ENCODE data around the gene PROB1. TPM values are rescaled to one million over a fixed set of nuclear protein-coding genes. Genes with fewer than 3 reads are reported as not detected.
A peak's percentile ranks its signal among the peaks of the same experiment; 100 is the strongest.
"Not testable (repeated sequence)": the region's sequence is repeated elsewhere in the genome, so short reads cannot be mapped to it uniquely, and the experiment has no call there.

Gene PROB1
- polyA plus RNA-seq, 1 of the 3 experiments (the other 2 are of a cell fraction): 0.44 TPM

- TF ChIP-seq, protein P1, sequence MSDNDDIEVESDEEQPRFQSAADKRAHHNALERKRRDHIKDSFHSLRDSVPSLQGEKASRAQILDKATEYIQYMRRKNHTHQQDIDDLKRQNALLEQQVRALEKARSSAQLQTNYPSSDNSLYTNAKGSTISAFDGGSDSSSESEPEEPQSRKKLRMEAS (IDR thresholded peaks at IDR 0.05; ENCODE audit: low read depth): peak; percentile 71
- TF ChIP-seq JUND (IDR thresholded peaks at IDR 0.05) (peak; percentile 95), YY1 (IDR thresholded peaks at IDR 0.05; ENCODE audit: low read depth) (peak; percentile 54; the same call in 1 of the 2 replicates), EP300 (IDR thresholded peaks at IDR 0.05; ENCODE audit: borderline replicate concordance in 1 of 2, low read depth in 1 of 2, low read length in 1 of 2) (peak; percentile 77 to 92), RCOR1 (IDR thresholded peaks at IDR 0.05; ENCODE audit: low read length) (no peak), GABPA (IDR thresholded peaks at IDR 0.05; ENCODE audit: low read depth) (no peak), SIN3A (IDR thresholded peaks at IDR 0.05; ENCODE audit: borderline replicate concordance, low read depth, low read length) (peak; percentile 79; the same call in 1 of the 2 replicates), SMC3 (IDR thresholded peaks at IDR 0.05; ENCODE audit: low read depth, low read length) (no peak), RXRA (IDR thresholded peaks at IDR 0.05; ENCODE audit: borderline replicate concordance, low read depth) (no peak; the same call in 1 of the 2 replicates), EZH2phosphoT487 (IDR thresholded peaks at IDR 0.05; ENCODE audit: borderline replicate concordance, low read depth) (no peak), FOXM1 (IDR thresholded peaks at IDR 0.05; ENCODE audit: low read depth) (peak; percentile 64; the same call in 1 of the 2 replicates), POLR2AphosphoS5 (IDR thresholded peaks at IDR 0.05; ENCODE audit: low read depth, low read length) (peak; percentile 75; the same call in 1 of the 2 replicates), ZBTB33 (IDR thresholded peaks at IDR 0.05; ENCODE audit: borderline replicate concordance, low read depth) (peak; percentile 79), MEF2A (IDR thresholded peaks at IDR 0.05; ENCODE audit: borderline replicate concordance, low read depth) (peak; percentile 93), NRF1 (IDR thresholded peaks at IDR 0.05; ENCODE audit: low read depth, low read length) (no peak)
- TF ChIP-seq, protein P2, sequence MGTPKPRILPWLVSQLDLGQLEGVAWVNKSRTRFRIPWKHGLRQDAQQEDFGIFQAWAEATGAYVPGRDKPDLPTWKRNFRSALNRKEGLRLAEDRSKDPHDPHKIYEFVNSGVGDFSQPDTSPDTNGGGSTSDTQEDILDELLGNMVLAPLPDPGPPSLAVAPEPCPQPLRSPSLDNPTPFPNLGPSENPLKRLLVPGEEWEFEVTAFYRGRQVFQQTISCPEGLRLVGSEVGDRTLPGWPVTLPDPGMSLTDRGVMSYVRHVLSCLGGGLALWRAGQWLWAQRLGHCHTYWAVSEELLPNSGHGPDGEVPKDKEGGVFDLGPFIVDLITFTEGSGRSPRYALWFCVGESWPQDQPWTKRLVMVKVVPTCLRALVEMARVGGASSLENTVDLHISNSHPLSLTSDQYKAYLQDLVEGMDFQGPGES (IDR thresholded peaks at IDR 0.05; ENCODE audit: low read depth, low read length): no peak
- TF ChIP-seq, protein P3, sequence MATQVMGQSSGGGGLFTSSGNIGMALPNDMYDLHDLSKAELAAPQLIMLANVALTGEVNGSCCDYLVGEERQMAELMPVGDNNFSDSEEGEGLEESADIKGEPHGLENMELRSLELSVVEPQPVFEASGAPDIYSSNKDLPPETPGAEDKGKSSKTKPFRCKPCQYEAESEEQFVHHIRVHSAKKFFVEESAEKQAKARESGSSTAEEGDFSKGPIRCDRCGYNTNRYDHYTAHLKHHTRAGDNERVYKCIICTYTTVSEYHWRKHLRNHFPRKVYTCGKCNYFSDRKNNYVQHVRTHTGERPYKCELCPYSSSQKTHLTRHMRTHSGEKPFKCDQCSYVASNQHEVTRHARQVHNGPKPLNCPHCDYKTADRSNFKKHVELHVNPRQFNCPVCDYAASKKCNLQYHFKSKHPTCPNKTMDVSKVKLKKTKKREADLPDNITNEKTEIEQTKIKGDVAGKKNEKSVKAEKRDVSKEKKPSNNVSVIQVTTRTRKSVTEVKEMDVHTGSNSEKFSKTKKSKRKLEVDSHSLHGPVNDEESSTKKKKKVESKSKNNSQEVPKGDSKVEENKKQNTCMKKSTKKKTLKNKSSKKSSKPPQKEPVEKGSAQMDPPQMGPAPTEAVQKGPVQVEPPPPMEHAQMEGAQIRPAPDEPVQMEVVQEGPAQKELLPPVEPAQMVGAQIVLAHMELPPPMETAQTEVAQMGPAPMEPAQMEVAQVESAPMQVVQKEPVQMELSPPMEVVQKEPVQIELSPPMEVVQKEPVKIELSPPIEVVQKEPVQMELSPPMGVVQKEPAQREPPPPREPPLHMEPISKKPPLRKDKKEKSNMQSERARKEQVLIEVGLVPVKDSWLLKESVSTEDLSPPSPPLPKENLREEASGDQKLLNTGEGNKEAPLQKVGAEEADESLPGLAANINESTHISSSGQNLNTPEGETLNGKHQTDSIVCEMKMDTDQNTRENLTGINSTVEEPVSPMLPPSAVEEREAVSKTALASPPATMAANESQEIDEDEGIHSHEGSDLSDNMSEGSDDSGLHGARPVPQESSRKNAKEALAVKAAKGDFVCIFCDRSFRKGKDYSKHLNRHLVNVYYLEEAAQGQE (IDR thresholded peaks at IDR 0.05; ENCODE audit: low read depth, low read length): no peak
- TF ChIP-seq, protein P4, sequence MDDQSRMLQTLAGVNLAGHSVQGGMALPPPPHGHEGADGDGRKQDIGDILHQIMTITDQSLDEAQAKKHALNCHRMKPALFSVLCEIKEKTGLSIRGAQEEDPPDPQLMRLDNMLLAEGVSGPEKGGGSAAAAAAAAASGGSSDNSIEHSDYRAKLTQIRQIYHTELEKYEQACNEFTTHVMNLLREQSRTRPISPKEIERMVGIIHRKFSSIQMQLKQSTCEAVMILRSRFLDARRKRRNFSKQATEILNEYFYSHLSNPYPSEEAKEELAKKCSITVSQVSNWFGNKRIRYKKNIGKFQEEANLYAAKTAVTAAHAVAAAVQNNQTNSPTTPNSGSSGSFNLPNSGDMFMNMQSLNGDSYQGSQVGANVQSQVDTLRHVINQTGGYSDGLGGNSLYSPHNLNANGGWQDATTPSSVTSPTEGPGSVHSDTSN (IDR thresholded peaks at IDR 0.05): peak; percentile 97
Observed at GRCh38 chr5:139443831-139444453, 49.0 kb upstream of the PROB1 start (continued).

GRCh38 chr5:139440416-139440815 is 45.5 kb upstream of the PROB1 start:
- H3K36me3 ChIP-seq (replicated peaks in 1 of 2; ENCODE audit: control insufficient read depth in 1 of 2, insufficient read depth in 2 of 2, low read length in 1 of 2); H4K20me1 ChIP-seq (ENCODE audit: insufficient read depth); H3K9me2 ChIP-seq; H3K9ac ChIP-seq; POLR2A ChIA-PET; H3K27me3 ChIP-seq (ENCODE audit: insufficient read depth); H3K4me3 ChIP-seq (ENCODE audit: low read depth in 2 of 2, low read length in 1 of 2); DNase-seq; H3K79me2 ChIP-seq (ENCODE audit: insufficient read depth); H2AFZ ChIP-seq (ENCODE audit: low read depth); H3K27ac ChIP-seq (ENCODE audit: low read depth in 2 of 2, low read length in 1 of 2); H3K4me2 ChIP-seq; H3K9me3 ChIP-seq: not testable (repeated sequence)
- H3K4me1 ChIP-seq (ENCODE audit: control insufficient read depth in 1 of 2, insufficient read depth in 2 of 2, low read depth in 1 of 2, low read length in 1 of 2): peaks cover 10 to 22% of the 10 kb centered on the region in 2 experiments; a peak in 3 of 4 replicates
- 93% methylated on average over 16 of the region's 17 CpGs for WGBS (ENCODE audit: low lambda C conversion rate)
- CTCF ChIA-PET: interaction anchor here (1.0 kb wide), 1 partner anchor 73 kb away, joined by 4 read pairs; no protein-coding TSS in a partner anchor
- peaks cover 22% of the 10 kb centered on the region for H3F3A ChIP-seq (replicated peaks; ENCODE audit: insufficient read depth)

Data from SK-N-SH (cell line).